ENCODE data around the gene KCNG2. TPM values are rescaled to one million over a fixed set of nuclear protein-coding genes. Genes with fewer than 3 reads are reported as not detected.

Gene KCNG2
- total and polyA plus RNA-seq, 2 experiments from 2014 or later = 0.13 to 0.52 TPM

- TF ChIP-seq ZNF462 (CRISPR knock-in tag; IDR thresholded peaks at IDR 0.05) (no peak), CTCF (conservative IDR thresholded peaks at IDR 0.05; ENCODE audit: low read depth in 2 of 2) (no peak), CREB1 (CRISPR knock-in tag; IDR thresholded peaks at IDR 0.05; ENCODE audit: low read depth) (no peak), EZH2phosphoT487 (IDR thresholded peaks at IDR 0.05; ENCODE audit: unreplicated experiment) (no peak), JUNB (IDR thresholded peaks at IDR 0.05; ENCODE audit: unreplicated experiment) (no peak), REST (IDR thresholded peaks at IDR 0.05; ENCODE audit: unreplicated experiment) (no peak), POLR2AphosphoS5 (IDR thresholded peaks at IDR 0.05; ENCODE audit: low read depth) (no peak), STAT1 (IDR thresholded peaks at IDR 0.05; ENCODE audit: unreplicated experiment) (no peak)
These were observed 40.9 kb upstream of the KCNG2 start (continued) for GRCh38 chr18:79756826-79757225.

All from GM23338 (cell line).